Ishikawa (cell line): ENCODE measurements around the gene SYNCRIP.
A peak's percentile ranks its signal among the peaks of the same experiment; 100 is the strongest.

ENCODE experiments used
- CEBPB ChIP-seq: IDR thresholded peaks from 2 replicates; pipeline ENCODE4 v1.6.1; 2012
- CREB1 ChIP-seq: IDR thresholded peaks from 2 replicates; pipeline ENCODE4 v1.6.1; 2012; ENCODE audit warnings: low read depth
- EGR1 ChIP-seq: IDR thresholded peaks from 2 replicates; pipeline ENCODE4 v1.6.1; 2012
- EP300 ChIP-seq: IDR thresholded peaks from 2 replicates; pipeline ENCODE4 v1.6.1; 2012; ENCODE audit warnings: borderline replicate concordance
- FOXM1 ChIP-seq: IDR thresholded peaks from 2 replicates; pipeline ENCODE4 v1.6.1; 2012; ENCODE audit warnings: low read depth, borderline replicate concordance
- MAX ChIP-seq: IDR thresholded peaks from 2 replicates; pipeline ENCODE4 v1.6.1; 2012
- RAD21 ChIP-seq: IDR thresholded peaks from 2 replicates; pipeline ENCODE4 v1.6.1; 2012; ENCODE audit warnings: low read depth
- TAF1 ChIP-seq: IDR thresholded peaks from 2 replicates; pipeline ENCODE4 v1.6.1; 2012; ENCODE audit warnings: low read depth, mild to moderate bottlenecking
- TCF12 ChIP-seq: IDR thresholded peaks from 2 replicates; pipeline ENCODE4 v1.6.1; 2012; ENCODE audit warnings: low read depth
- TEAD4 ChIP-seq: IDR thresholded peaks from 2 replicates; pipeline ENCODE4 v1.6.1; 2012
- YY1 ChIP-seq: IDR thresholded peaks from 2 replicates; pipeline ENCODE4 v1.6.1; 2012; ENCODE audit warnings: low read depth
- ZBTB7A ChIP-seq: IDR thresholded peaks from 2 replicates; pipeline ENCODE4 v1.6.1; 2012; ENCODE audit warnings: low read depth
- TF ChIP-seq, protein P1 (sequence below): IDR thresholded peaks from 2 replicates; pipeline ENCODE4 v1.6.1; 2012; ENCODE audit warnings: low read depth, mild to moderate bottlenecking

DNA sequence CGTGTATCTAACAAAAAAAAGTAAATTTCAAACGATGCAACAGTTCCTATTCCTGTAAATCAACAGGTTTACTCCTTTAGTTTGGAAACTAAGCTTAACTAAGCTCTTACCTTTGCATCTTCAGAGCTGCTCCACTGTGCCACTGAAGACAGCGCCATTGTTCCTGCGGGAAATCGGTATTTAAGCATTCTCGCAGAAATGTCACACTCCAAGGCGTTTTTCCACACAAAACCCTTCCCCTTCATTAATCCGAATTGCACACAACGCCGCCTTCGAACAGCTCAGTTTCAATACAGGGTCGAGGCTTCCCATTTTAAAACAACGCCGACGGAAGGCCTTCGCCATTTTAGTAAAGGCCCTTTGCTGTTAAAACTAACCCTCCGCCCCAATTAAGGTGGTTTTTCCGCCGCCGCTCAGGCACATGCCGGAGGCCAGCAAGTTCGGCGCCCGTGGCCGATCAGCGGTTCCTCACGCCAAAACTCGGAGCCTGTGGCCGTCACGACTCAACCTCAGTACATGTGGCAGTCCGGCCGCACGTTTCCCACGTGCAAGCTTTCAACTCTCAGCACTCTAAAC, 35.4 kb upstream of the SYNCRIP start:
- TF ChIP-seq, protein P1, sequence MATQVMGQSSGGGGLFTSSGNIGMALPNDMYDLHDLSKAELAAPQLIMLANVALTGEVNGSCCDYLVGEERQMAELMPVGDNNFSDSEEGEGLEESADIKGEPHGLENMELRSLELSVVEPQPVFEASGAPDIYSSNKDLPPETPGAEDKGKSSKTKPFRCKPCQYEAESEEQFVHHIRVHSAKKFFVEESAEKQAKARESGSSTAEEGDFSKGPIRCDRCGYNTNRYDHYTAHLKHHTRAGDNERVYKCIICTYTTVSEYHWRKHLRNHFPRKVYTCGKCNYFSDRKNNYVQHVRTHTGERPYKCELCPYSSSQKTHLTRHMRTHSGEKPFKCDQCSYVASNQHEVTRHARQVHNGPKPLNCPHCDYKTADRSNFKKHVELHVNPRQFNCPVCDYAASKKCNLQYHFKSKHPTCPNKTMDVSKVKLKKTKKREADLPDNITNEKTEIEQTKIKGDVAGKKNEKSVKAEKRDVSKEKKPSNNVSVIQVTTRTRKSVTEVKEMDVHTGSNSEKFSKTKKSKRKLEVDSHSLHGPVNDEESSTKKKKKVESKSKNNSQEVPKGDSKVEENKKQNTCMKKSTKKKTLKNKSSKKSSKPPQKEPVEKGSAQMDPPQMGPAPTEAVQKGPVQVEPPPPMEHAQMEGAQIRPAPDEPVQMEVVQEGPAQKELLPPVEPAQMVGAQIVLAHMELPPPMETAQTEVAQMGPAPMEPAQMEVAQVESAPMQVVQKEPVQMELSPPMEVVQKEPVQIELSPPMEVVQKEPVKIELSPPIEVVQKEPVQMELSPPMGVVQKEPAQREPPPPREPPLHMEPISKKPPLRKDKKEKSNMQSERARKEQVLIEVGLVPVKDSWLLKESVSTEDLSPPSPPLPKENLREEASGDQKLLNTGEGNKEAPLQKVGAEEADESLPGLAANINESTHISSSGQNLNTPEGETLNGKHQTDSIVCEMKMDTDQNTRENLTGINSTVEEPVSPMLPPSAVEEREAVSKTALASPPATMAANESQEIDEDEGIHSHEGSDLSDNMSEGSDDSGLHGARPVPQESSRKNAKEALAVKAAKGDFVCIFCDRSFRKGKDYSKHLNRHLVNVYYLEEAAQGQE, result no peak
- TF ChIP-seq FOXM1 (no peak; the same call in 1 of the 2 replicates), MAX (peak; percentile 75; the same call in 1 of the 2 replicates), TAF1 (no peak), TCF12 (no peak), RAD21 (no peak), YY1 (peak; percentile 36; the same call in 1 of the 2 replicates), EP300 (no peak; the same call in 1 of the 2 replicates), CEBPB (no peak), CREB1 (no peak), EGR1 (no peak), TEAD4 (no peak; the same call in 1 of the 2 replicates), ZBTB7A (no peak)
